ENCODE results near the gene TTPAL.

DNA sequence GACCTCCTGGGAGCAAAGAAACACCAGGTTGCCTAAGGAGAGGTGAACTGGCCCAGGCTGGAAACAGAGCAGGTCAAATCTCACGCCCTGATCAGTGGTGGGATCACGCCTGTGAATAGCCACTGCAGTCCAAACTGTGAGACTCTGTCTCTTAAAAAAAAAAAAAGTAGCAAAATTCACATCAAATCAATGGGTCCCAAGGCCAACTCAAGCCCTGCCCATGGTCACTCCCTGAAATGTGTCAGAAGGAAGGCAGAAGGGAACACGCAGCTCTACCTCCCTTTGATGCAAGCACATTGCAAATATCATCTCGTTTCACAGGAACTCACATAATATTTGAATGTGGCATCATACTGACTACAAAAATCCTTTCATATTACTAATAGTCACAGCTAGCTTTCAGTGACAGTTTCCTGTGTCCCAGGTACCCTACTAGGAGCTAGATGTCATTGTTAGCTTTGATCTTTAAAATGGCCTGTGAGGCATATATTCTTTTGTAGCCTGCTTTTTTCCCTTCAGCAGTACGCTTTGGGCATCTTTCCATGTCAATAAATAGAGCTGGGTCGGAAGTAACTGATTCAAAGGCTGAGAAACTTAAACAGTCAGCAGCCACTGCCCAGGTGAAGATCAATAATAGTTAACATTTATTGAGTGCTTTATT lies 14.4 kb upstream of the TTPAL start:
- no peak for TF ChIP-seq POLR2A (IDR thresholded peaks at IDR 0.05)
- TF ChIP-seq, protein P1, sequence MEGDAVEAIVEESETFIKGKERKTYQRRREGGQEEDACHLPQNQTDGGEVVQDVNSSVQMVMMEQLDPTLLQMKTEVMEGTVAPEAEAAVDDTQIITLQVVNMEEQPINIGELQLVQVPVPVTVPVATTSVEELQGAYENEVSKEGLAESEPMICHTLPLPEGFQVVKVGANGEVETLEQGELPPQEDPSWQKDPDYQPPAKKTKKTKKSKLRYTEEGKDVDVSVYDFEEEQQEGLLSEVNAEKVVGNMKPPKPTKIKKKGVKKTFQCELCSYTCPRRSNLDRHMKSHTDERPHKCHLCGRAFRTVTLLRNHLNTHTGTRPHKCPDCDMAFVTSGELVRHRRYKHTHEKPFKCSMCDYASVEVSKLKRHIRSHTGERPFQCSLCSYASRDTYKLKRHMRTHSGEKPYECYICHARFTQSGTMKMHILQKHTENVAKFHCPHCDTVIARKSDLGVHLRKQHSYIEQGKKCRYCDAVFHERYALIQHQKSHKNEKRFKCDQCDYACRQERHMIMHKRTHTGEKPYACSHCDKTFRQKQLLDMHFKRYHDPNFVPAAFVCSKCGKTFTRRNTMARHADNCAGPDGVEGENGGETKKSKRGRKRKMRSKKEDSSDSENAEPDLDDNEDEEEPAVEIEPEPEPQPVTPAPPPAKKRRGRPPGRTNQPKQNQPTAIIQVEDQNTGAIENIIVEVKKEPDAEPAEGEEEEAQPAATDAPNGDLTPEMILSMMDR (IDR thresholded peaks at IDR 0.05), result no peak
